OCI-LY7 (cell line): ENCODE data around the gene LZTS2. TPM values are rescaled to one million over a fixed set of nuclear protein-coding genes. Genes with fewer than 3 reads are reported as not detected.

ENCODE experiments used
- BruUV-seq: library from RNA; stranded (reverse); fragments of 400-500 nt; replicated peaks from 2 replicates; lab custom pipeline; 2021; lab: Mats Ljungman, UMichigan
- CTCF ChIA-PET: fragments of 300-600 bp; sonication (Branson Sonifier 250); formaldehyde crosslinking; loops from one replicate; lab custom pipeline; 2022; ENCODE audit warnings: antibody characterized with exemption; ENCODE audit not compliant: unreplicated experiment; lab: Charles Lee
- POLR2A ChIA-PET: fragments of 300-600 bp; sonication (Branson Sonifier 250); formaldehyde crosslinking; loops from one replicate; lab custom pipeline; 2022; ENCODE audit warnings: antibody characterized with exemption; lab: Charles Lee
- DNase-seq: peaks from one replicate; pipeline ENCODE4 v3.0.0-alpha.2; 2015; ENCODE audit warnings: low spot score
- H2AFZ ChIP-seq: fragments of 200-600 bp; sonication (generic), shearing (Covaris generic); 2 replicates; pipeline ENCODE4 v1.6.1; 2014; ENCODE audit warnings: mild to moderate bottlenecking, antibody characterized with exemption, low read length, moderate library complexity
- H3K27ac ChIP-seq: fragments of 200-600 bp; sonication (generic); 2 replicates; pipeline ENCODE4 v1.5.1; 2014; ENCODE audit warnings: mixed run types, low read depth, mild to moderate bottlenecking, moderate library complexity, low read length, inconsistent platforms; ENCODE audit not compliant: poor library complexity, severe bottlenecking
- H3K36me3 ChIP-seq: fragments of 200-600 bp; sonication (generic); 2 replicates; pipeline ENCODE4 v1.6.1; 2014; ENCODE audit warnings: mild to moderate bottlenecking, antibody characterized with exemption, low read length, moderate library complexity, mixed read lengths; ENCODE audit not compliant: insufficient read depth
- H3K4me1 ChIP-seq: fragments of 200-600 bp; sonication (generic); 2 replicates; pipeline ENCODE4 v1.5.1; 2014; ENCODE audit warnings: mild to moderate bottlenecking, low read length; ENCODE audit not compliant: insufficient read depth, poor library complexity, severe bottlenecking
- H3K4me2 ChIP-seq: fragments of 200-600 bp; sonication (generic); 2 replicates; pipeline ENCODE4 v1.6.1; 2014; ENCODE audit warnings: mild to moderate bottlenecking, low read length
- H3K4me3 ChIP-seq: fragments of 200-600 bp; sonication (generic); 2 replicates; pipeline ENCODE4 v1.5.1; 2014; ENCODE audit warnings: mild to moderate bottlenecking, low read depth, low read length; ENCODE audit not compliant: poor library complexity, severe bottlenecking
- H3K79me2 ChIP-seq: fragments of 200-600 bp; sonication (generic); 2 replicates; pipeline ENCODE4 v1.6.1; 2016; ENCODE audit warnings: low read depth, mild to moderate bottlenecking, low read length, moderate library complexity, mixed read lengths; ENCODE audit not compliant: insufficient read depth
- H3K9me2 ChIP-seq: fragments of 200-600 bp; sonication (generic); 2 replicates; pipeline ENCODE4 v1.6.1; 2016; ENCODE audit warnings: mild to moderate bottlenecking, low read length, mixed read lengths; ENCODE audit not compliant: insufficient read depth
- H3K9me3 ChIP-seq: fragments of 200-600 bp; sonication (generic); 2 replicates; pipeline ENCODE4 v1.6.1; 2014; ENCODE audit warnings: mild to moderate bottlenecking, mixed run types, low read length, mixed read lengths
- H4K20me1 ChIP-seq: fragments of 200-600 bp; sonication (generic); 2 replicates; pipeline ENCODE4 v1.6.1; 2014; ENCODE audit warnings: mild to moderate bottlenecking, antibody characterized with exemption, low read length, moderate library complexity, mixed read lengths; ENCODE audit not compliant: insufficient read depth
- CTCF ChIP-seq: fragments of 200-600 bp; sonication (generic); conservative IDR thresholded peaks from 2 replicates; pipeline ENCODE4 v1.5.1; 2014; ENCODE audit warnings: mild to moderate bottlenecking, antibody characterized with exemption, low read length, moderate library complexity, mixed read lengths
- EZH2phosphoT487 ChIP-seq: fragments of 200-600 bp; sonication (generic); IDR thresholded peaks from 2 replicates; pipeline ENCODE4 v1.6.1; 2018; ENCODE audit warnings: low read depth, borderline replicate concordance, mild to moderate bottlenecking, mixed run types, antibody characterized with exemption, low read length, moderate library complexity, mixed read lengths
- intact Hi-C: fragments of 100-400 bp; cut with micrococcal nuclease; formaldehyde crosslinking; loops from one replicate; pipeline ENCODE4 v1.10.0; 2022; ENCODE audit not compliant: unreplicated experiment
- total RNA-seq, 2 experiments: library from RNA; depleted of rRNA in 1 of 2; stranded (reverse); fragments of >200 nt in 1 of 2; shearing (Covaris generic) in 1 of 2; gene quantifications; 2 replicates each; pipeline ENCODE4 v1.2.3, GENCODE V29; 2014 to 2022

Gene LZTS2
- total RNA-seq, 2 experiments from 2014 or later = 13.6 to 20.3 TPM

GRCh38 chr10:101020427-101021075 is 20.9 kb downstream of the LZTS2 start:
- ChIA-PET POLR2A (no interaction called here), CTCF (no interaction called here)
- no peaks in the 10 kb centered on the region for H3K36me3 ChIP-seq
- no peaks in the 10 kb centered on the region for H4K20me1 ChIP-seq
- TF ChIP-seq CTCF (no peak), EZH2phosphoT487 (no peak)
- no peak for DNase-seq
- intact Hi-C loops = no loop called here
- no peak overlapping the region for H3K4me2 ChIP-seq
- peaks cover 11% of the 10 kb centered on the region for H3K4me1 ChIP-seq
- H3K27ac ChIP-seq = no peak overlapping the region
- BruUV-seq = no TSS peak
- H3K79me2 ChIP-seq = no peaks in the 10 kb centered on the region
- H3K9me2 ChIP-seq = no peaks in the 10 kb centered on the region
- no peak overlapping the region for H3K4me3 ChIP-seq
- H2AFZ ChIP-seq = no peak overlapping the region
- no peaks in the 10 kb centered on the region for H3K9me3 ChIP-seq

GRCh38 chr10:101021239-101021638 is 21.6 kb downstream of the LZTS2 start:
- H3K9me3 ChIP-seq = no peaks in the 10 kb centered on the region
- H3K9me2 ChIP-seq = no peaks in the 10 kb centered on the region
- H3K4me1 ChIP-seq = peaks cover 11% of the 10 kb centered on the region
- H2AFZ ChIP-seq = no peak overlapping the region
- no peak overlapping the region for H3K4me2 ChIP-seq
- no TSS peak for BruUV-seq
- intact Hi-C loops = no loop called here
- TF ChIP-seq CTCF (no peak), EZH2phosphoT487 (no peak)
- CTCF ChIA-PET = no interaction called here
- no peak overlapping the region for H3K4me3 ChIP-seq
- no peaks in the 10 kb centered on the region for H4K20me1 ChIP-seq
- no peak overlapping the region for H3K27ac ChIP-seq
- POLR2A ChIA-PET = no interaction called here
- DNase-seq = no peak
- H3K79me2 ChIP-seq = no peaks in the 10 kb centered on the region
- H3K36me3 ChIP-seq = no peaks in the 10 kb centered on the region

GRCh38 chr10:101021692-101022251 is 22.2 kb downstream of the LZTS2 start:
- Histone ChIP-seq H3K4me3 (no peak overlapping the region), H3K9me2 (no peaks in the 10 kb centered on the region), H3K27ac (no peak overlapping the region), H3K4me1 (peaks cover 11% of the 10 kb centered on the region), H3K79me2 (no peaks in the 10 kb centered on the region), H2AFZ (no peak overlapping the region), H3K36me3 (no peaks in the 10 kb centered on the region), H3K4me2 (no peak overlapping the region), H4K20me1 (no peaks in the 10 kb centered on the region), H3K9me3 (no peaks in the 10 kb centered on the region)
- ChIA-PET POLR2A (no interaction called here), CTCF (no interaction called here)
- TF ChIP-seq CTCF (no peak), EZH2phosphoT487 (no peak)
- intact Hi-C loops = no loop called here
- no peak for DNase-seq
- BruUV-seq = no TSS peak
